Stimulated activated CD4-positive, alpha-beta T cell treated with anti-CD3 and anti-CD28 coated beads, Interleukin-4, amount 100 ng/mL, for 4 hours (primary cell): Measurements from ENCODE around the gene ORAI3.
A peak's percentile ranks its signal among the peaks of the same experiment; 100 is the strongest.

Source experiments
- DNase-seq, 2 experiments: peaks; one replicate each; pipeline ENCODE4 v3.0.0-alpha.2; 2020

The ORAI3 gene

GRCh38 chr16:30949650-30950515 lies 1.0 kb downstream of the ORAI3 start:
- peak in 1 of 2 experiments; percentile 13 for DNase-seq

GRCh38 chr16:30950516-30951065 lies 1.7 kb downstream of the ORAI3 start:
- no peak for DNase-seq

- DNase-seq = no peak
These were observed 2.3 kb downstream of the ORAI3 start for GRCh38 chr16:30951193-30951592.

- no peak for DNase-seq
These were observed 2.9 kb downstream of the ORAI3 start for GRCh38 chr16:30951750-30952149.

GRCh38 chr16:30953111-30953510 lies 4.2 kb downstream of the ORAI3 start:
- no peak for DNase-seq

GRCh38 chr16:30953511-30954124 lies 4.8 kb downstream of the ORAI3 start:
- DNase-seq = peak; percentile 42 to 55

- no peak for DNase-seq
These were observed 6.1 kb downstream of the ORAI3 start for GRCh38 chr16:30954993-30955392.

GRCh38 chr16:30956601-30957455 lies 8.0 kb downstream of the ORAI3 start:
- peak; percentile 90 to 92 for DNase-seq

- DNase-seq = peak; percentile 93 to 97
These were observed 8.7 kb downstream of the ORAI3 start, which contains the start of gene SETD1A for GRCh38 chr16:30957456-30958174. Gene SETD1A, plus strand, starts transcription at chr16:30957754. Its CDS starts 978 bp downstream, at chr16:30958732.

- no peak for DNase-seq
These were observed 9.6 kb downstream of the ORAI3 start for GRCh38 chr16:30958175-30959079.

GRCh38 chr16:30961384-30961783 lies 12.5 kb downstream of the ORAI3 start:
- DNase-seq = no peak

GRCh38 chr16:30963925-30964511 lies 15.2 kb downstream of the ORAI3 start:
- DNase-seq = no peak

- DNase-seq = no peak
These were observed 15.8 kb downstream of the ORAI3 start for GRCh38 chr16:30964574-30965226.

GRCh38 chr16:30965436-30965835 lies 16.6 kb downstream of the ORAI3 start:
- no peak for DNase-seq

GRCh38 chr16:30966033-30966619 lies 17.3 kb downstream of the ORAI3 start:
- DNase-seq = no peak

- DNase-seq = no peak
These were observed 18.9 kb downstream of the ORAI3 start for GRCh38 chr16:30967795-30968194.

GRCh38 chr16:30969246-30969842 lies 20.5 kb downstream of the ORAI3 start:
- no peak for DNase-seq

GRCh38 chr16:30971298-30971697 lies 22.4 kb downstream of the ORAI3 start:
- no peak for DNase-seq

- no peak for DNase-seq
These were observed 24.0 kb downstream of the ORAI3 start for GRCh38 chr16:30972872-30973271.
